PC-9 (cell line): ENCODE measurements around the gene G6PC3. TPM values are rescaled to one million over a fixed set of nuclear protein-coding genes. Genes with fewer than 3 reads are reported as not detected.

Experiments used
- BruUV-seq: library from RNA; stranded (reverse); fragments of 400-500 nt; replicated peaks from 2 replicates; lab custom pipeline; 2021; lab: Mats Ljungman, UMichigan
- CTCF ChIA-PET: fragments of 300-600 bp; sonication (Branson Sonifier 250); formaldehyde crosslinking; loops from one replicate; lab custom pipeline; 2022; ENCODE audit warnings: antibody characterized with exemption; lab: Charles Lee
- POLR2A ChIA-PET: fragments of 300-600 bp; sonication (Branson Sonifier 250); formaldehyde crosslinking; loops from one replicate; lab custom pipeline; 2022; ENCODE audit warnings: antibody characterized with exemption; ENCODE audit not compliant: unreplicated experiment; lab: Charles Lee
- DNase-seq, 2 experiments: peaks; one replicate each; pipeline versions ENCODE4 v3.0.0 to v3.0.0-alpha.2; 2015 to 2022; ENCODE audit warnings: mixed read lengths in 1 of 2
- H2AFZ ChIP-seq: fragments of 200-600 bp; sonication (generic); 2 replicates; pipeline ENCODE4 v1.8.1; 2017; ENCODE audit warnings: antibody characterized with exemption
- H3F3A ChIP-seq: fragments of 200-600 bp; sonication (generic); 2 replicates; pipeline ENCODE4 v1.8.1; 2017; ENCODE audit warnings: antibody characterized with exemption, mild to moderate bottlenecking, low read depth; ENCODE audit not compliant: insufficient read depth
- H3K27ac ChIP-seq: fragments of 200-600 bp; sonication (generic); 2 replicates; pipeline ENCODE4 v1.6.1; 2016; ENCODE audit warnings: mixed run types
- H3K27me3 ChIP-seq: fragments of 200-600 bp; sonication (generic); 2 replicates; pipeline ENCODE4 v1.6.1; 2016; ENCODE audit warnings: low read depth, mixed run types; ENCODE audit not compliant: insufficient read depth
- H3K36me3 ChIP-seq: fragments of 200-600 bp; sonication (generic); 2 replicates; pipeline ENCODE4 v1.6.1; 2016; ENCODE audit warnings: low read depth, mixed run types
- H3K4me1 ChIP-seq: fragments of 200-600 bp; sonication (generic); replicated peaks from 2 replicates; pipeline ENCODE4 v1.6.1; 2016; ENCODE audit warnings: mixed run types; ENCODE audit not compliant: insufficient read depth
- H3K4me2 ChIP-seq: fragments of 200-600 bp; sonication (generic); 2 replicates; pipeline ENCODE4 v1.6.1; 2017; ENCODE audit warnings: mixed run types
- H3K4me3 ChIP-seq: fragments of 200-600 bp; sonication (generic); 2 replicates; pipeline ENCODE4 v1.6.1; 2016; ENCODE audit warnings: mixed run types
- H3K79me2 ChIP-seq: fragments of 200-600 bp; sonication (generic); 2 replicates; pipeline ENCODE4 v1.6.1; 2017; ENCODE audit warnings: low read depth, mixed run types
- H3K9me2 ChIP-seq: fragments of 200-600 bp; sonication (generic); 2 replicates; pipeline ENCODE4 v1.8.1; 2017; ENCODE audit warnings: mild to moderate bottlenecking; ENCODE audit not compliant: insufficient read depth
- H3K9me3 ChIP-seq: fragments of 200-600 bp; sonication (generic); 2 replicates; pipeline ENCODE4 v1.8.1; 2016; ENCODE audit warnings: low read depth; ENCODE audit not compliant: insufficient read depth
- H4K20me1 ChIP-seq: fragments of 200-600 bp; sonication (generic); 2 replicates; pipeline ENCODE4 v1.8.1; 2017; ENCODE audit not compliant: insufficient read depth
- EZH2 ChIP-seq: fragments of 200-600 bp; sonication (generic); IDR thresholded peaks from 2 replicates; pipeline ENCODE4 v1.8.0; 2017; ENCODE audit warnings: antibody characterized with exemption, low read depth
- intact Hi-C: fragments of 100-400 bp; cut with micrococcal nuclease; formaldehyde crosslinking; loops from one replicate; pipeline ENCODE4 v1.10.0; 2022; ENCODE audit not compliant: unreplicated experiment
- total RNA-seq: library from RNA; stranded (reverse); gene quantifications from 2 replicates; pipeline ENCODE4 v1.2.3, GENCODE V29; 2021
- TF ChIP-seq, protein P1 (sequence below): fragments of 200-600 bp; sonication (generic); conservative IDR thresholded peaks from 2 replicates; pipeline ENCODE4 v1.6.1; 2017; ENCODE audit warnings: mixed run types, antibody characterized with exemption, mild to moderate bottlenecking, moderate library complexity

G6PC3 gene
- total RNA-seq, 1 experiment from 2014 or later = 69.3 TPM

DNA sequence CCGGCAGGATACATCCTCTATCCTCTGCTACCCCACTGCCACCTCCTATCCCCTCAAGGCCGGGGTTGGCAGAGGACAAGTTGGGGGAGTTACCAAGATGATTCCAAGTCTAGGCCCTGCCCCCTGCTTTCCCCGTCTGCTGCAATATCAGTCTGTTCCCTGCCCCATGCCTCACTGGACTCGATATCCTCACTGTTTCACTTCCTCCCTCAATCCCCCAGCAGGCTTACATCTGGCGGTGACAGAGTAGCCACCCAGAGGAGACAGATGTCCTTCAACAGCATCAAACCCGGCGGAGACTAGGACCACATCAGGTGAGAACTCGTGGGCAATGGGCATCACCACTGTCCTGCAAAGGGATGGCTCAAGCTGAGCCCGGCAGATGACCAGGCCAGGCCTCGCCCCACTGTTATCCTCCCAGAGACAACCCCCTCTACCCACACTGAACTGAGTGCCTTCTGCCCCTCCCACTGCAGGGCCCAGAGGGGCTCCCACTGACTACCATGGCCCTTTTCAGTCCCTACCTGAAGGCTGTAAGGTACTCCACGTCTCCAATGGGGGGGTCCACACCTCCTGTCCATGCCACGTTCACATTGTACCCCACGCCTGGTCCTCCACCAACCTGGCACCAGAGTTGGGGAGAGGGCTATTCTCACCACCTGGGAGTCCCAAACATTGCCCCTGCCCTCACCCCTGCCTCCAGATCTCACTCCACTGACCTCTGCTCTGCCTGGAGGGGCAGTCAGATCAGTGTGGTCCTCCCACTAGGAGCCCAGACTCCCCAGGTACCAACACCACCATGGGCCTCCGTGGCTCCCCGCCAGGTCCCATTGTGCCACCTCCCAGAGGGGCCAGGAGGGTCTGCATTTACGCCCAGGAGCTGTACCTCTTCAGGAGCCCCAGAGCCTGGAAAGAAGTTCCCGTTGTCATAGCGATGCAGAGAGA is 9.6 kb downstream of the G6PC3 start:
- H2AFZ ChIP-seq = no peak overlapping the region
- no TSS peak for BruUV-seq
- no peaks in the 10 kb centered on the region for H3K4me1 ChIP-seq
- H3K79me2 ChIP-seq = no peaks in the 10 kb centered on the region
- H3K9me2 ChIP-seq = no peaks in the 10 kb centered on the region
- H3K36me3 ChIP-seq = 0 out of 2 replicates have a peak, but pooled peaks cover 4% of the 10 kb centered on the region
- no peak overlapping the region for H3K4me3 ChIP-seq
- DNase-seq = no peak
- intact Hi-C loops = loop anchor here (10.0 kb wide), 1 partner anchor 265 kb away; the partner anchor contains the start of gene GRN
- H3K9me3 ChIP-seq = no peaks in the 10 kb centered on the region
- no peak overlapping the region for H3K4me2 ChIP-seq
- POLR2A ChIA-PET = no interaction called here
- TF ChIP-seq EZH2 = no peak
- TF ChIP-seq, protein P1, sequence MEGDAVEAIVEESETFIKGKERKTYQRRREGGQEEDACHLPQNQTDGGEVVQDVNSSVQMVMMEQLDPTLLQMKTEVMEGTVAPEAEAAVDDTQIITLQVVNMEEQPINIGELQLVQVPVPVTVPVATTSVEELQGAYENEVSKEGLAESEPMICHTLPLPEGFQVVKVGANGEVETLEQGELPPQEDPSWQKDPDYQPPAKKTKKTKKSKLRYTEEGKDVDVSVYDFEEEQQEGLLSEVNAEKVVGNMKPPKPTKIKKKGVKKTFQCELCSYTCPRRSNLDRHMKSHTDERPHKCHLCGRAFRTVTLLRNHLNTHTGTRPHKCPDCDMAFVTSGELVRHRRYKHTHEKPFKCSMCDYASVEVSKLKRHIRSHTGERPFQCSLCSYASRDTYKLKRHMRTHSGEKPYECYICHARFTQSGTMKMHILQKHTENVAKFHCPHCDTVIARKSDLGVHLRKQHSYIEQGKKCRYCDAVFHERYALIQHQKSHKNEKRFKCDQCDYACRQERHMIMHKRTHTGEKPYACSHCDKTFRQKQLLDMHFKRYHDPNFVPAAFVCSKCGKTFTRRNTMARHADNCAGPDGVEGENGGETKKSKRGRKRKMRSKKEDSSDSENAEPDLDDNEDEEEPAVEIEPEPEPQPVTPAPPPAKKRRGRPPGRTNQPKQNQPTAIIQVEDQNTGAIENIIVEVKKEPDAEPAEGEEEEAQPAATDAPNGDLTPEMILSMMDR = no peak
- no peaks in the 10 kb centered on the region; the same call in 1 of the 2 replicates for H3F3A ChIP-seq
- H3K27me3 ChIP-seq = no peaks in the 10 kb centered on the region
- no peaks in the 10 kb centered on the region for H4K20me1 ChIP-seq
- H3K27ac ChIP-seq = no peak overlapping the region
- CTCF ChIA-PET = no interaction called here

DNA sequence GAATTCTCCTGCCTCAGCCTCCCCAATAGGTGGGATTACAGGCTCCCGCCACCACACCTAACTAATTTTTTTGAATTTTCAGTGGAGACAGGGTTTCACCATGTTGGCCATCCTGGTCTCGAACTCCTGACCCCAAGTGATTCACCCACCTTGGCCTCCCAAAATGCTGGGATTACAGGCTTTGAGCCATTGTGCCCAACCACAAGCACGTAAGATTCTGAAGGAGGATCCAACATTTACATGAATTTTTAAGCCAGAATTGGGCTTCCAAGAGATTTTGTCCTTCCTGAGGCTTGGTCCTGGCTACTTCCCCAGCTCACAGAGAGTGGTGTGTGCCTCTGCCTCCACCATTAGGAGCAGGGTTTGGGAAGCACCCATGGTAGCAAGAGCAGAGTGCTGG is 11.1 kb downstream of the G6PC3 start:
- Histone ChIP-seq H3K27ac (no peak overlapping the region), H2AFZ (no peak overlapping the region), H3K36me3 (no peaks in the 10 kb centered on the region), H4K20me1 (no peaks in the 10 kb centered on the region), H3K79me2 (no peaks in the 10 kb centered on the region), H3K9me2 (no peaks in the 10 kb centered on the region), H3K4me1 (peaks cover 6% of the 10 kb centered on the region), H3K4me2 (no peak overlapping the region), H3K9me3 (no peaks in the 10 kb centered on the region), H3K27me3 (no peaks in the 10 kb centered on the region), H3K4me3 (no peak overlapping the region), H3F3A (peaks cover 6% of the 10 kb centered on the region)
- ChIA-PET CTCF (no interaction called here), POLR2A (interaction anchor here (0.6 kb wide), 1 partner anchor 33 kb away, joined by 7 read pairs; no protein-coding TSS in a partner anchor)
- TSS peak; percentile 18 for BruUV-seq
- intact Hi-C loops = no loop called here
- TF ChIP-seq, protein P1 = no peak
- TF ChIP-seq EZH2 = no peak
- DNase-seq = no peak

DNA sequence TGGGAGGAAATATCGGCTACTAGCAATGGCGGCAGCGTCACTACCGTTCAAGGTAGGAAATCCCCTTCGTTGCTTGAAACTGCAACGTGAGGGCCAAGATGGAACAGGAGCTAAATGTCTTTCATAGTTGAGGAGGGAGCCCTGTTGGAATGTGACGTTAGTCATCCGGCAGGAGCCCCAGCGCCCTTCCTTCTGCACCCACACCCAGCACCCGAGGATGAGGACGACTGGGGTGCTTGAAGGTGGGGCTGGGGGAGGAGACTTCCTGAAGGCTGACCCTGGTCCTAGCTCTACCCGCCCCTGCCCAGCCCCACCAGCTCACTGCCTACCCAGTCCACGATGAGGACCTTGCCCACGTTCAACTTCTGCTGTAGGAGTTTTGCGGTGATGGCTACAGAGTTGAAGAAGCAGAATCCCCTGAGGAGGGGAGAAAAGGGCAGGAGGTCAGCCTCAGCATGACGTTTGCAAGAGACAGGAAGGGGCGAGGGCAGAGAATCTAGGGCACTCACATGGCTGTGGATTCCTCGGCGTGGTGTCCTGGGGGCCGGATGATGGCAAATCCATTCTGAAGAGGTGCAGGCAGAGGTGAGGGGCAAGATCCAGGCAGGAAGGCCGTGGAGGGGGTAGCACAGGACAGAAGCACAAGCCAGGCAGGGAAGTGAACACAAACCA is 11.9 kb downstream of the G6PC3 start:
- Histone ChIP-seq H4K20me1 (no peaks in the 10 kb centered on the region), H3K36me3 (no peaks in the 10 kb centered on the region), H3F3A (peaks cover 6% of the 10 kb centered on the region), H3K79me2 (no peaks in the 10 kb centered on the region), H3K9me2 (no peaks in the 10 kb centered on the region), H3K4me1 (peaks cover 13% of the 10 kb centered on the region), H3K9me3 (no peaks in the 10 kb centered on the region), H3K4me3 (no peak overlapping the region), H3K27ac (no peak overlapping the region), H3K27me3 (no peaks in the 10 kb centered on the region), H2AFZ (no peak overlapping the region), H3K4me2 (no peak overlapping the region)
- POLR2A ChIA-PET = interaction anchor here (0.6 kb wide), 1 partner anchor 41 kb away, joined by 3 read pairs; the partner anchor contains the start of gene HDAC5
- CTCF ChIA-PET = interaction anchor here (0.6 kb wide), 1 partner anchor 241 kb away, joined by 3 read pairs; no protein-coding TSS in a partner anchor
- no TSS peak for BruUV-seq
- intact Hi-C loops = no loop called here
- DNase-seq = peak in 1 of 2 experiments; percentile 40
- TF ChIP-seq, protein P1 = no peak
- no peak for TF ChIP-seq EZH2
